Measurements from ENCODE around the gene ANKRD13B.

Gene ANKRD13B

GRCh38 chr17:29616300-29617048, 23.5 kb downstream of the ANKRD13B start:
- no peak for DNase-seq (ENCODE audit: low read depth in 2 of 2)

- peak; percentile 93 to 95 for DNase-seq (ENCODE audit: low read depth in 2 of 2)
Measured at GRCh38 chr17:29617125-29617480, 24.2 kb downstream of the ANKRD13B start.

GRCh38 chr17:29617481-29618271, 24.7 kb downstream of the ANKRD13B start:
- DNase-seq (ENCODE audit: low read depth in 2 of 2): peak; percentile 82 to 83

DNA sequence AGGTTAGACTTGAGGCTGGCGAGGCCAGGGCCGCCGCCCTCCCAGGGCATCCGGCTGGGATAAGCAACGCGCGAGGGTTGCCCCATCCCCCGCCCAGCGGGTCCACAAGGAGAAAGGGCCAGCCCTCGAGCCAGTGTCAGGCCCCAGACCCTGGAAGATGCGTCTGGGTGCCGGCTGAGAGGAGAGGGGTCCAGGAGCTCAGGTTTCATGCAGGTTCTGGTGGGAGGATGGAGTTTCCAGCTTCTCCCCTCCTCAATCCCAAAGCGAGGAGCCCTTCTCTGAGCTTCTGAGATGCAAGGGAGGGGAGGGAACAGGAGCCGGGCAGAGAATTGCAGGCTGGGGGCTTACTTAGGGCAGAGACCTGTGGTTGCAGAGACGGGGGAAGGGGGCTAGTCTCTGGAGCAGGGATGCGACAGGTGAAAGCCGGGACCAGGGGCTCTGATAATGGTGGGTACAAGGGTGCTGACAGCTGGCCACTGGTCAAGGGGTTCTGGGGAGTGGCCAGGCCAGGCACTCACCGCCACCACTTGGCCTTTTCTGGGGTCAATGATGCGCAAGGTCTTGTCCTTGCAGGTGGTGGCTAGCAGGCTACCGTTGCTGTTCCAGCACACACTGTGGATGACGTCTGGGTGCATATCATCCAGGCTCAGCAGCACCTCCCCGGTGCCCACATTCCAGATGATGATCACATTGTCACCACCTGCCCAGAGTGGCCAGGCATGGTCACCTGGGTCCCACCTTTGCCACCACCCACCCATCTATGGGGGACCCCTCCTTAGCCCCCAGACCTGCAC, 25.5 kb downstream of the ANKRD13B start:
- no peak for DNase-seq (ENCODE audit: low read depth in 2 of 2)

- DNase-seq (ENCODE audit: low read depth in 2 of 2): no peak
Measured at GRCh38 chr17:29619251-29619650, 26.3 kb downstream of the ANKRD13B start.

DNA sequence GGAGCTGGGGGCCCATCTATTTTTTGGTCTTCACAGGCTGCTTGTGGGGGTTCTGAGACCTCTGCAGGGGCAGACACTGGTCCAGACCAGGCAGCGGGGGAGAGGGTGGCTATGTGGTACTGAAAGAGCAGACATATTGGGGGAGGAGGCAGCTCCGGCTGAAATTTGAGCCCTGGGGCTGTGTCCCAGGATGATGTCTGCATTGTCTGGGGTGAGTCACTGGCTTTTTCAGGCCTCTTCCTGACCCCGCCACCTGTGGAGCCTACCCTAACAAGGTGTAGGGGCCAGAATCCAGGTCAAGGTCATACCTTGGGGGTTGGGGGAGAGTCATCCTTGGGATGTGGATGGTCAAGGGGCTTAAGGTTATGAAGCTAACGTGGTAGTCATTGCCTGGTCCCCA, 27.3 kb downstream of the ANKRD13B start:
- DNase-seq (ENCODE audit: low read depth in 2 of 2): no peak

GRCh38 chr17:29620779-29621500, 28.0 kb downstream of the ANKRD13B start:
- DNase-seq (ENCODE audit: low read depth in 2 of 2): no peak

GRCh38 chr17:29621751-29622194, 28.8 kb downstream of the ANKRD13B start:
- DNase-seq (ENCODE audit: low read depth in 2 of 2): no peak

DNA sequence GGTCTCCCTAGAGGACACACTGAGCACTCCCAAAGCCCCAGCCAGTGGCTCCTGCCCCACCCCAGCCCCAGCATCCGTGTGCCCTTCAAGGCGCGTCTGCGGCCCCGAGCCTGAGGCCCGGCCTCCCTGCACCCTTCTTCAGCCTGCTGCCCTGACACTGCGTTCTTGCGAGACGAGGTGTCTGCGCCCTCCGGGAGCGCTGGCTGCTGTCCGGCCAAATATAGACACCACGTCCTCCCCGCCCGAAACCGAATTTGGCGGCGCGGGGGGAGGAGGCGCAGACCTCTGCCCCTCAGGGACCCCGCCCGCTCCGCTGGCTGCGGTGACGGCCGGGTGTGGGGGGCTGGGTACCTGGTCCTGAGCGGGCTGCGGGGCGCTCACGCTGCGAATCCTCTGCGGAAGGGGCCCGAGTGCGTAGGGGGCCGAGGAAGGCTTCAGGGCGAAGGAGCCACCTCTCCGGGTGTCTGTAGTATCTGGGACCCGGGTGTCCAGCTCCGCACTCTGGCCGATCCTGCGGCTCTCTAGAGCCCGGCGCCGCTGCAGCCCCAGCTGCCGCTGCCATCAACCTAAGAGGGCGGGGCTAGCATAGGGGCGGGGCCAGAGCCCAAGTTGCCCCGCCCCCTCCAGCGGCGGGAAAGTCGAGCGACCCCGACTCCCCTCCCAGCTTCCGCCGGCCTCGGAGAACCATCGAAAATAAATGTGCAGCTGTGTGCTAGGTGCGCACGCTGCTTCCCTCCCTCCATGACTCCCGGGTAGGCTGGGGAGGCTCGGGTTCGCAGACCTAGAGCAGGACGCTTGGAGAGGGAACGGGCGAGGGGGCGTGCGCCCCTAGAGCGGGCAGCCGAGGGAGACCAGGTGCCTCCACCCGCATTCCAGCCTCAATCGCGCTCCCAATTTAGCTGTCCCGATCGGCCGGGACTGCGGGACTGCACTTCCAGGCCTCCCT, 29.7 kb downstream of the ANKRD13B start, which contains the start of gene CORO6:
Gene CORO6, minus strand, starts transcription at position 576 of the 946 bp plus-strand sequence. CDS start 1,491 bp downstream, outside the sequence.
- DNase-seq (ENCODE audit: low read depth in 2 of 2): peak in 1 of 2 donors; percentile 64

- DNase-seq (ENCODE audit: low read depth in 2 of 2): no peak
Measured at GRCh38 chr17:29623283-29623647, 30.3 kb downstream of the ANKRD13B start.

DNA sequence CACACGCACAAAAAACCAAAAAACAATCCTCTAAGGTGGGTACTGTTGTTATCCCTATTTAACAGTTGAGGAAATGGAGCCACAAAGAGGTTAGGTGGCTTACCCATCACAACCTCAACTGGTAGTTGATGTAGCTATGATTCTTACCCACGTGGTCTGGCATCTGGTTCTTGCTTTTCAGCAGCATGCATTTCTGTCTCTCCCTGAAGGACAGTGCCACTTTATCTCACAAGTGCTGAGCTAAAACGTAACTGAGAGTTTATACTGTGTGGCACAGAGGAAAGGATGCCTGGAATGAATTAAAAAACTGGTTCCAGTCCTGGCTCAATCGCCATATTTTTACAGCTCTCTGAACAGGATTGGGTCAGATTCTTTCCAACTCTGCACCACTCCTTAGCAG, 31.7 kb downstream of the ANKRD13B start:
- no peak for DNase-seq (ENCODE audit: low read depth in 2 of 2)

- no peak for DNase-seq (ENCODE audit: low read depth in 2 of 2)
Measured at GRCh38 chr17:29625037-29625750, 32.3 kb downstream of the ANKRD13B start.

- DNase-seq (ENCODE audit: low read depth in 2 of 2): no peak
Measured at GRCh38 chr17:29627951-29628350, 35.0 kb downstream of the ANKRD13B start.

DNA sequence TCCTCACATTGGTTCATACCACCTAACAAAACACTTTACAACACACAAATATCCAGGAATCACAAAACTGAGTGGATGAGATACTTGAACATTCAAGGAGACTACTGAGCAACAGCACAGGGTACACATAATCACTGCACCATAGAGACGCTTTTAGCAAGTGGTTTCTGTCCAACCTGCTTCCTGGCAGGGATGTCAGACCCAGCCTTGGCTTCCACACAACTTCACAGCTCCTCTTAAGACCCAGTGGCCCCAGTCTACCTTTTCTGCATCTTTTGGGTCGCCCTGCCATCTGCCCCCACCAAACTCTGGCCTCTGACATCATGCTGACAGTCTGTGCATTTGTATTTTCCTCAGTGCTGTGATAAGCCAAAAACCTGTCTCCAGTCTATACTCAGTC, 35.7 kb downstream of the ANKRD13B start:
- no peak for DNase-seq (ENCODE audit: low read depth in 2 of 2)

DNA sequence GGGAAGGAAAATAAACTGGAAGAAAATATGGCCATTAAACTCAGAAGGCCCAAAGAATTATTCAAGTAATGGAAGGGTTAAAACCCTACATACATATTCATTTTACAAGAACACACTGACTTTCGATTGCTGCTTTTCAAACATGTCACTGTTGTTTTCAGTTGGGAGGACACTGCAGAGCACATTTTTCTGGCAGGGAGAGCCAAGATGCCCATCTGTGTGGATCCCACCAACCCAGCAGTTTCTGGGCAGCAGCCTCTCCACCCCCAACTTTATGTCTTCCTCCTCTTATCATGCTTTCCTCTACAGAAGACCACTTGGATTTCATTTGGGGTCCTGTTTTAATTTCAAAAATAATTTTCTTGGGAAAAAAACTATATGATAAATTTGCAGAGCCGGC, 36.9 kb downstream of the ANKRD13B start:
- DNase-seq (ENCODE audit: low read depth in 2 of 2): no peak

- no peak for DNase-seq (ENCODE audit: low read depth in 2 of 2)
Measured at GRCh38 chr17:29630630-29631193, 37.8 kb downstream of the ANKRD13B start.

GRCh38 chr17:29633886-29634285, 41.0 kb downstream of the ANKRD13B start:
- no peak for DNase-seq (ENCODE audit: low read depth in 2 of 2)

DNA sequence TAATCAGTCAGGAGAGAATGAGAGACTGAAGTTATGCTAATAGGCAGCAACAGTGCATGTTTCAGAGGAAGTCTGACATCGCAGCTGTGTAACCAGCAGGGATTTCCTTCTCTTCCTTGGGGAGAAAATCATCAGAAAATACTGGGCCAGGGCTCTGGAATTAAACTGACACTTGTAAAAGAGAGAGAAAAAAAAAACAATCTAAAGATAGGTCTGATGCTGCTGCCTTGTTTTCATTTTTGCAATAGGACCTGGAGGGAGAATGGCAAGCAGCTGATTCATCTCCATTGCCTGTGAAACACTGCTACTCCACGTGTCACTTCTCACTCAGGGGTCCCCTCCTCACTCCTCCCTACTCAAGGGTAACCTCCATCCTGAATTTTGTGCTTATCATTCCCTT, 47.5 kb downstream of the ANKRD13B start:
- DNase-seq (ENCODE audit: low read depth in 2 of 2): no peak

- no peak for DNase-seq (ENCODE audit: low read depth in 2 of 2)
Measured at GRCh38 chr17:29640981-29641642, 48.2 kb downstream of the ANKRD13B start.
